ENCODE results near the gene DGKH. TPM values are rescaled to one million over a fixed set of nuclear protein-coding genes. Genes with fewer than 3 reads are reported as not detected.
"Not testable (repeated sequence)": the region's sequence is repeated elsewhere in the genome, so short reads cannot be mapped to it uniquely, and the experiment has no call there.

Gene DGKH
- total RNA-seq, 1 donor from 2014 or later, result 16.0 TPM

DNA sequence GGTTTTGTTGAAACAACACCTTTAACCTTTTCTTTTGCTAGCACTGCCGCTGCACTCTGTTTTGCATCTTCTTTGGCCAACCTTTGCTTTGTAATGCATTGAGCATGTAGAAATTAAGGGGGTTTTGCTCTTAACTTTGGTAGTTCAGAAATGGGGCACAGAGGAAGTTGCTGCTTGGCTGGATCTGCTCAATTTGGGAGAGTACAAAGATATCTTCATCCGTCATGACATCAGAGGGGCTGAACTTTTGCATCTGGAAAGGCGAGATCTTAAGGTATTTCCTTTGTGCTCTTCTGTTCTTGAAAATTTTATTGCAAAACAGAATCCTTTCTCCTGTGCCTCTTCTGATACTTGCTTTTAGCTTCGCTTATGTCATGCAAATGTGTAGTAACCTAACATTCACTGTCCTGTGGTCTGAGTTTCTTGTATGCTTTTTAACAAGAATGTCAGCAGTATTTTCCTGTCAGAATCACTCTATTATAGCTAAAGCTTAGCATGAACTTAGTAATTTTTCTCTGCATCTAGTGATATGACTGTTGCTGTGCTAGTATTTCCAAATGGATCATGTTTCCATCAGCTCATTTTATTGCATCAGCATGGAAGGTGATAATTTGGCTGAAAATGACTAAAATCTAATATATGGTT is 172.8 kb downstream of the DGKH start:
- Histone ChIP-seq H3K4me1 (no peaks in the 10 kb centered on the region), H3K27me3 (no peaks in the 10 kb centered on the region), H3K36me3 (peaks cover 16 to 59% of the 10 kb centered on the region in 2 donors), H3K9me3 (no peaks in the 10 kb centered on the region), H3K27ac (no peak overlapping the region), H3K4me3 (no peak overlapping the region)
- DNase-seq (ENCODE audit: low spot score in 2 of 2), result no peak
- intact Hi-C loops (cut with DNase I), result no loop called here
- TF ChIP-seq, protein P1, sequence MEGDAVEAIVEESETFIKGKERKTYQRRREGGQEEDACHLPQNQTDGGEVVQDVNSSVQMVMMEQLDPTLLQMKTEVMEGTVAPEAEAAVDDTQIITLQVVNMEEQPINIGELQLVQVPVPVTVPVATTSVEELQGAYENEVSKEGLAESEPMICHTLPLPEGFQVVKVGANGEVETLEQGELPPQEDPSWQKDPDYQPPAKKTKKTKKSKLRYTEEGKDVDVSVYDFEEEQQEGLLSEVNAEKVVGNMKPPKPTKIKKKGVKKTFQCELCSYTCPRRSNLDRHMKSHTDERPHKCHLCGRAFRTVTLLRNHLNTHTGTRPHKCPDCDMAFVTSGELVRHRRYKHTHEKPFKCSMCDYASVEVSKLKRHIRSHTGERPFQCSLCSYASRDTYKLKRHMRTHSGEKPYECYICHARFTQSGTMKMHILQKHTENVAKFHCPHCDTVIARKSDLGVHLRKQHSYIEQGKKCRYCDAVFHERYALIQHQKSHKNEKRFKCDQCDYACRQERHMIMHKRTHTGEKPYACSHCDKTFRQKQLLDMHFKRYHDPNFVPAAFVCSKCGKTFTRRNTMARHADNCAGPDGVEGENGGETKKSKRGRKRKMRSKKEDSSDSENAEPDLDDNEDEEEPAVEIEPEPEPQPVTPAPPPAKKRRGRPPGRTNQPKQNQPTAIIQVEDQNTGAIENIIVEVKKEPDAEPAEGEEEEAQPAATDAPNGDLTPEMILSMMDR (IDR thresholded peaks at IDR 0.05), result no peak

DNA sequence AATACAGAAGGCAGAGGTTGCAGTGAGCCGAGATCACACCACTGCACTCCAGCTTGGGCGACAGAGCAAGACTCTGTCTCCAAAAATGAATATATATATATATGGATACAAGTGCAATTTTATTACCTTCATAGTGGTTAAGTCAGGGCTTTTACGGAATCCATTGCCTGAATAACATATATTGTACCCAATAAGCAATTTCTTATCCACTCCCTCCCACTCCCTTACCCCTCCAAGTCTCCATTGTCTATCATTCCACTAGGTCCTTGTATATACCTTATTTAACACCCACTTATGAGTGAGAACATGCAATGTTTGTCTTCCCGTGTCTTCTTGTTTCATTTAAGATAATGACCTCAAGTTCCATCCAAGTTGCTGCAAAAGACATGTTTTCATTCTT is 175.2 kb downstream of the DGKH start:
- H3K36me3 ChIP-seq, result peaks cover 16 to 49% of the 10 kb centered on the region in 2 donors
- TF ChIP-seq, protein P1 (IDR thresholded peaks at IDR 0.05), result no peak

DNA sequence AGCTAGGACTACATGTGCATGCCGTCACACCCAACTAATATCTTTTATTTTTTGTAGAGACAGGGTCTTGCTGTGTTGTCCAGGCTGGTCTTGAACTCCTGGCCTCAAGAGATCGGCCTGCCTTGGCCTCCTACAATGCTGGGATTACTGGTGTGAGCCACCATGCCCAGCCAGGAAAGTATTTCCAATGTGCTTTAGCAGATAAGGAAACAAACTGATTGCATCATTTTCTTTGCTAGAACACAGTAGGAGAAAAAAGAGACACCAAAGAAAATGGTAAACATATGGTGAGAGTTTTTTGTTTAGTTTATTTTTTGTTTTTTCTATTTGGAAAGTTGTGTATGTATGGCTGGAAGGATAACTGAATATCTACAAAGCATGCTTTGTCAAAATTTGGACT is 176.6 kb downstream of the DGKH start:
- peaks cover 12 to 49% of the 10 kb centered on the region in 2 donors for H3K36me3 ChIP-seq
- intact Hi-C loops (cut with DNase I), result no loop called here

More for the DNA sequence above, 175.2 kb downstream of the DGKH start:
- no peaks in the 10 kb centered on the region for H3K9me3 ChIP-seq
- DNase-seq (ENCODE audit: low spot score in 2 of 2), result no peak
- no peaks in the 10 kb centered on the region for H3K4me1 ChIP-seq
- intact Hi-C loops (cut with DNase I), result no loop called here
- no peak overlapping the region for H3K27ac ChIP-seq
- H3K4me3 ChIP-seq, result no peak overlapping the region
- H3K27me3 ChIP-seq, result no peaks in the 10 kb centered on the region

DNA sequence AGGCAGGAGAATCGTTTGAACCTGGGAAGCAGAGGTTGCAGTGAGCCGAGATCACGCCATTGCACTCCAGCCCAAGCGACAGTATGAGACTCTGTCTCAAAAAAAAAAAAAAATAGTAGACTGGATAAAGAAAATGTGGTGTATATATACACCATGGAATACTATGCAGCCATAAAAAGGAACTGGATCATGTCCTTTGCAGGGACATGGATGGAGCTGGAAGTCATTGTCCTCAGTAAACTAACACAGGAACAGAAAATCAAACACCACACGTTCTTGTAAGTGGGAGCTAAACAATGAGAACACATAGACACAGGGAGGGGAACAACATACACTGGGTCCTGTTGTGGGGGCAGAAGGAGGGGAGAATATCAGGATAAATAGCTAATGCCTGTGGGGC is 178.3 kb downstream of the DGKH start:
- DNase-seq (ENCODE audit: low spot score in 2 of 2); H3K27ac ChIP-seq; H3K4me3 ChIP-seq; H3K9me3 ChIP-seq; intact Hi-C loops (cut with DNase I); H3K4me1 ChIP-seq; H3K27me3 ChIP-seq: not testable (repeated sequence)
- H3K36me3 ChIP-seq, result peaks cover 4 to 32% of the 10 kb centered on the region in 2 donors

More for the DNA sequence above, 176.6 kb downstream of the DGKH start:
- Histone ChIP-seq H3K27me3 (no peaks in the 10 kb centered on the region), H3K4me1 (no peaks in the 10 kb centered on the region), H3K4me3 (no peak overlapping the region), H3K27ac (no peak overlapping the region), H3K9me3 (no peaks in the 10 kb centered on the region)
- TF ChIP-seq, protein P1 (IDR thresholded peaks at IDR 0.05), result no peak
- DNase-seq (ENCODE audit: low spot score in 2 of 2), result no peak

DNA sequence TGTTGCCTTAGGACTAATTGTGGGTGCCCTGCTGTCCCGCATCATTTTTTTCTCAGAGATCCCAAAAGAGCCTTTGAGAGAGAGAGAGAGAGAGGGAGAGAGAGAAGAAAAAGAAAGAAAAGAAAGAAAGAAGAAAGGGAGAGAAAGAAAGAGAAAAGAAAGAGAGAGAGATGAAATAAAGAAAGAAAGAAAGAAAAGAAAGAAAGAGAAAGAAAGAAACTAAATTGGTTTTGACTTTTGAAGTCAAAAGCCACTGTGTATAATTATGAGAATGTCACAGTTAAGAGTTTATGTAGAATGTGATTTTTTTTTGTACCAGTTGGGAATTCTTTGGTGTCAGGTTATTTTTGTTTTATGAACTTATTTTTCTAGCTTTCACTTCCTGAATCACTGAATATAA is 180.1 kb downstream of the DGKH start:
- H3K27ac ChIP-seq, result no peak overlapping the region
- no peaks in the 10 kb centered on the region for H3K27me3 ChIP-seq
- intact Hi-C loops (cut with DNase I), result no loop called here
- H3K36me3 ChIP-seq, result peaks cover 4 to 21% of the 10 kb centered on the region in 2 donors
- no peaks in the 10 kb centered on the region for H3K4me1 ChIP-seq
- TF ChIP-seq, protein P1 (IDR thresholded peaks at IDR 0.05), result no peak
- no peak overlapping the region for H3K4me3 ChIP-seq
- no peak for DNase-seq (ENCODE audit: low spot score in 2 of 2)
- H3K9me3 ChIP-seq, result no peaks in the 10 kb centered on the region

DNA sequence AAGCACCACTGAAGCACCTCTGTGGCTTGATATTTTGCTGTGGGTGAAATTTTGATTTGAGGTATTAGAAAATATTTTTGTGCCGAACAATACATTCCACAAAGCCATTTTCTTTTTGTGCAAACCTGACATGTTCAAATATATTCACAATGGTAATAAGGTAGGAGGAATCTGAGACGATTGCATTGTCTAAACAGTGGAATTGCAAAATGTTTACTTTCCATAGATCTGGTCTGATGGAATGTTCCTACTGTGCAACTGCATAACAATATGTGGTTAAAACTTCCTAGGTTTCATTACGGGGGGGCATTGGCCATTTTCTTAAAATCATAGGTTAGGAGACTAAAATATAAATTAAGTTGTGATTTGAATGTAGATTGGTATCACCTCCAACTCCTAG is 180.8 kb downstream of the DGKH start:
- DNase-seq (ENCODE audit: low spot score in 2 of 2), result no peak
- Histone ChIP-seq H3K36me3 (peaks cover under 1 to 16% of the 10 kb centered on the region in 2 donors), H3K27ac (no peak overlapping the region), H3K4me3 (no peak overlapping the region), H3K27me3 (no peaks in the 10 kb centered on the region), H3K9me3 (no peaks in the 10 kb centered on the region), H3K4me1 (no peaks in the 10 kb centered on the region)
- TF ChIP-seq, protein P1 (IDR thresholded peaks at IDR 0.05), result no peak
- intact Hi-C loops (cut with DNase I), result no loop called here

Measured in ascending aorta (tissue), 2 donors.